GM15510 (cell line): ENCODE measurements around the gene GNAT2.

Source experiments
- POLR2A ChIP-seq: IDR thresholded peaks from 3 replicates; pipeline ENCODE4 v1.6.1; 2011; ENCODE audit warnings: borderline replicate concordance; ENCODE audit not compliant: insufficient read length; ENCODE audit errors: extremely low read depth

The GNAT2 gene

DNA sequence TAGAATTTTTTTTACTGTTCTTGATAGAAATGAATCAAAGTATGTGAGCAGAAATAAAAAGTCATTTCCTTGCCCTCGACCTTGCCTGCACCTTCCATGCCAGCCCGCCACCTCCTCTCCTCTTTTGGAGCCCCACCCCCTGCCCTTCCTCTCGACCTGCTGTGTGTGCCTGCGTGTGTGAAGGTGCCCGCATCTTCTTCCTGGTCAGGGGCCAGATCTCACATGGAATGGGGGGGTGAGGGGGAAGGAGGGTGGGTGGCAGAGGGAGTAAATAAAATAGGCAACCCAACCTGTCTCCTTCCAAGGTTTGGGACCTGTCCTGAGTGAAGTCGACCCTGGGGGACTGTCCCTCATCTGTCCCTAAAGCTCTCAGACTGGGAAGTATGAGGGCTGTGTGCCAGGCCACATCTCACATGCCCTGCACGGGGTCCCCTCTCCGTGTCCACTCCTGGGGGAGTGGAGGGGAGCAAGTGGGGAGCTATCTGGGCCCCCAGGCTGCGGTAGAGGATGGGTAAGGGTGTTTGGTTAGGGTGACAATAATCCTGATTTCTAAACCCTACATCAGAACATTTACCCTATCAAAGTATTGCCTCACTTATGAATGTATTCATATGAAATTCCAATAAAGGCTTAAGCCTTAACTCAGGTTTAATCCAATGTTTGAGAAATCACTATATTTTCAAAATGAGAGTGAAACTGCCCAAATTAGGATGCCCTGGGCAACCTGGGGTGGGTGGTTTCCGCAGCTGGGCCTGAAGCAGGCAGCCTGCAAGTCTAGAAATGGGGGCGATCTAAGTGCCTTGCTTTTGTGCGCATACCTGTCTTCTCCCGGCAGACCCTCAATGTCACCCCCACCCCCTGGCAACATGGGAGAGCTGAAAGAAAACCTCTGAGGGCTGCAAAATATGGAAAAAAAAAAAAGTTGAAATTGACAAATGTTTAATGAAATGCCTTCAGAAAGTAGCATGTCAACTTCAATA, 15.6 kb upstream of the GNAT2 start:
- TF ChIP-seq POLR2A, result no peak

DNA sequence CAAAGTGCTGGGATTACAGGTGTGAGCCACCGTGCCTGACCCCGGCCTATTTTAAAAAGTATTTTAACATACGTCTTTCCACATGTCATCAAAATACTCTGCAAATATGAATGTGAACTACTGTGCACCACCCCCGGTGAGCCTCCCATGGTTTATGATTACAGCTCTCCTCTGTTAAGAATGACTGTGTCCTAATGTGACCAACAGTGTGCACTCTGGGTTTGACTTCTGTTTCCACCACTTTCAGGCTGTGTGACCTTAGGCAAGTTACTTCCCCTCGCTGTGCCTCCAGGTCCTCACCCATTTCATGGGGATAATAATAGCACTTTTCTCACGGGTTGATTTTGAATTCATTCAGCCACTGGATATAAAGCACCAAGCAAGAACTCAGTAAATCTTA, 14.9 kb upstream of the GNAT2 start:
- TF ChIP-seq POLR2A, result no peak

DNA sequence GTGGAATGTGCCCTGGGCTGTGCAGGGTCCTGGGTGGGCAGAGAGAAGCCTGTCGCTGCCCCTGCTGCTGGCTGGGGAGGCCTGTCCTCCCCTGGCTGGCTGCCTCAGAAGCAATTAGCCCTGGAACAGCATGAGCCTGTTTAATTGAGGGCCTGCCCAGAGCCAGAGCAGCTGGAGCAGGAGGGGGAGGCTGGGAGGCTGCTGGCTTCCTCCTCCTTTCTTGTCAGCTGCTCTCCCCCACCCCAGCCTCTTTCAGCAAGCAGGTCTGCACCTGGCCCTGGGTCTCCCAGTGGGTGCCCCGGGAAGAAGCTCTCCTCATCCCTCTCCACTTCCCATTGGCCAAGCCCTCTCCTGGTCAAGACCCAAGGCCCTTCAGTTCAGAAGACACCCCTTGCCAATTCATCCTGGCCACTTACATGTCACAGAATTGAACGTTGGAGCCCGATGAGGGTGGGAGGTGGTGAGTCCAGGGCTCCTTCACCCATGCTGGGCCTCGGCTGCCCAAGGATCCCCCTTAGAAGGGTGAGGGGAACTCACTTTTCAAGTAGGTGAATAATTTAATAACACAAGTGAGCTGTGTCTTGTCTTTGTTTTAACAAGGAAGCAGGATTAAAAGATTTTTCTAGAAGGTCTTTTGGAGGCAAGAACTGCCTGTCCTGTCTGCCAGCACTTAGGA, 13.4 kb upstream of the GNAT2 start:
- TF ChIP-seq POLR2A, result no peak

DNA sequence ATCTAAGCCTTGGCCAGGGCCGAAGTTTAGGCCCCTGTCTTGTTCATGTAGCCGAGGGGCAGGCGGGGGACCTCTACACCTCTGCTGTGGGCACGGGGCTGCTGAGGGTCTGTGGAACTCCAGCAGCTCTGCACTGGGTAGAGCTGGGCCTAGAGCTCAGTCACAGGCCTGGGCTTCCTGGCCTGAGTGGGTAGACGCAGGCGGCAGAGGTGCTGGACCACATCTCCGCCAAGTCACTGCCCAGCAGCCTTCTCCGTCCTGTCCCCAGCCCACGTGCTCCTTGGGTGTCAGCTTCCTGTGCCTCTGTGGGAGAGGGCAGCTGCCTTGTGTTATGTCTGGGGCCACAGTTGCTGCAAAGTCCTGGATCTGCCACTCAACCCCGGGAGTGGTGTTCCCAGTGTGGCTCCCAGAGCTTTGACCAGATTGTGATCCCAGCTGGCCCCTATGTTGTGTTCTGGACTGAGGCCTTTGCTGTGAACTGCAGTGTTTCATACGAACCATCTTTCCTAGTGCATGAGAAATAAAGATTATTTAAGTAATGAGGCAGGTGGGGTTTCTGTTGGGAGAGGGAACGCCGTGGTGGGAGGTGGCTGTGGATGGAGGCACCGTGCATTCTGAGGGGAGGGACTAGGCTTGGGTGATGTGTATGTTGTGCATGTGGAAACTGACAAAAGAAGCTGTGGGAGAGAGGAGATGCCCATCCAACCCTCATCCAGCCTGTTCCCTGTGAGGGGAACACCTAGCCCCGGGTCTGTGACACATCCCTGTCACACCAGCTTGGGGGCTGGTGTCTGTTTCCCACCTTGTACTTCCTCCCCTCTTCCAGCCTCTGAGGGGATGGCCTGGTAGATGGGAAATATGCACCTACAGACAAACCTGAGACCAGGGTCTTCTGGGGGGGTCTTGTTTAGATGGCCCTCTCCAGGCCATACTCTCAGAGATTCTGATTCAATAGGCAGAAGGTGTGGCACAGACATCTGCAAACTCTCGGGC, 12.4 kb upstream of the GNAT2 start:
- no peak for TF ChIP-seq POLR2A

DNA sequence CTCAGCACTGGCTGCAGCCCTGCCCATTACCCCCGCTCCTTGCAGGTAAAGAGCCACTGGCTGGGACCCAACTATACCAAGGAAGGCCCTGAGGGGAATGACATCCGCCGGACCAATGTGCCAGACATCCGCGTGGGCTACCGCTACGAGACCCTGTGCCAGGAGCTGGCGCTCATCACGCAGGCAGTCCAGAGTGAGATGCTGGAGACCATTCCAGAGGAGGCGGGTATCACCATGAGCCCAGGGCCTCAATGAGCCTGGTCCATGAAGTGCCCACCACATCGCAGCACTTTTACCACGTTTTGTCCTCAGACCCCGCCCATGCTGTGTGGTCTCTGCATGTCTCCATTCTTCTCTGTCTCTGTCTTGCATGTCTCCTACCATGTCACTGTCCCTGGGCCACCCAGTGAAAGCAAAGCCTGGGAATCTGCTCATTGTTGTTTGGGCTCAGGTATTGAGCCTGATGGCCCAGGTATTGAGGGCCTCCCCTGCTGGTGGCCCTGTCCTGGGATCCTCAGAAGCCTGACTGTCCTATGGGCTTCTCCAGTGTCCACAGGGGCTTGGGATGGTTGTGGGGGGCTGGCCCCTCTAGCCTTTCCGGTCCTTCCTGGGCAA, 11.6 kb upstream of the GNAT2 start:
- TF ChIP-seq POLR2A, result no peak

DNA sequence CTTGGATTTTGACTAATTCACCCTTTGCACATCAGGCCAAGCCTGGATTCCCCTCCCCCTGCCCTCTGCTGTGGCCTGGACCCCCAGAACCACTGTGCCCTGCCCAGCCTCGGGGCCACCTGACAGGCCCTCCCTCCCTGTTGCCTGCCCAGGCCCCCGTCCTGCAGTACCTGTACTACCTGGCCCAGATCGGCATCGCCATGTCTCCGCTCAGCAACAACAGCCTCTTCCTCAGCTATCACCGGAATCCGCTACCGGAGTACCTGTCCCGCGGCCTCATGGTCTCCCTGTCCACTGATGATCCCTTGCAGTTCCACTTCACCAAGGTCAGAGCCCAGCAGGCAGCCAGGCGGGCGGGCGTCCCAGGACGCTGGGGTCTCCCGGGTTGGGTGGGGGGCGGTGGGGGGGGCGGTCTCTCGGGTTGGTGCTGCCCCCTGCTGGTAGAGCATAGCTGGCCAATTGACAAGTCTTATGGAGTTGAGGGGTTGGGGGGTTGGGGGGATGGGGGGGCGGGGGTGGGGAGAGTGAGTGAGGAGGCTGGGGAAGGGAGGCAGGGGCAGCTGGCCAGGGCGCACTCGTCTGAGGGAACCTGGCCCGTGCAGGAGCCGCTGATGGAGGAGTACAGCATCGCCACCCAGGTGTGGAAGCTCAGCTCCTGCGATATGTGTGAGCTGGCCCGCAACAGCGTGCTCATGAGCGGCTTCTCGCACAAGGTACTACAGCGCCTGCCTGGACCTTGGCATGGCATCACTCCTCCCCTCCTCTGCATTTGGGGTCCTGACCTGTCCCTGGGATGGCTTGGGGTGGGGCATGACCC, 10.9 kb upstream of the GNAT2 start:
- no peak for TF ChIP-seq POLR2A

DNA sequence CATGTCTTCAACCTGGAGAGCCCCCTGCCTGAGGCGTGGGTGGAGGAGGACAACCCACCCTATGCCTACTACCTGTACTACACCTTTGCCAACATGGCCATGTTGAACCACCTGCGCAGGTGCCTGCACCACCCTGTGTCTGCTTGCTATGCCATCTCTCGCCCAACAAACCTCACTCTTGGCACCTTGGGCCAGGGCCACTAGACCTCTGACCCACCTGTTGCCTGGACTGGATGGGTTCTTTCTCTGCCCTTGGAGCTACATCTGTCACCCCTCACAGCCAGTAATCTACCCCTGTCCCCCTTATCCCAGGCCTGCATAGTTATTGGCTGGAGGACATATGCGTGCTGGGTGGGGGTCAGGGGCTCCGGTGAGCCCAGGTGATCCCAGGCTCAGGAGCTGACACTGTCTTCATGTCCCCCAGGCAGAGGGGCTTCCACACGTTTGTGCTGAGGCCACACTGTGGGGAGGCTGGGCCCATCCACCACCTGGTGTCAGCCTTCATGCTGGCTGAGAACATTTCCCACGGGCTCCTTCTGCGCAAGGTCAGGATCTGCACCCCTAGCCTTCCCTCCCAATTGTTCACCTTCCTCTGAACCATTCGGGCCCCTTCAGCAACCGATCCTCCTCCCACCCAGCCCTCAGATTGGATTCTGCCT, 10.1 kb upstream of the GNAT2 start:
- no peak for TF ChIP-seq POLR2A

DNA sequence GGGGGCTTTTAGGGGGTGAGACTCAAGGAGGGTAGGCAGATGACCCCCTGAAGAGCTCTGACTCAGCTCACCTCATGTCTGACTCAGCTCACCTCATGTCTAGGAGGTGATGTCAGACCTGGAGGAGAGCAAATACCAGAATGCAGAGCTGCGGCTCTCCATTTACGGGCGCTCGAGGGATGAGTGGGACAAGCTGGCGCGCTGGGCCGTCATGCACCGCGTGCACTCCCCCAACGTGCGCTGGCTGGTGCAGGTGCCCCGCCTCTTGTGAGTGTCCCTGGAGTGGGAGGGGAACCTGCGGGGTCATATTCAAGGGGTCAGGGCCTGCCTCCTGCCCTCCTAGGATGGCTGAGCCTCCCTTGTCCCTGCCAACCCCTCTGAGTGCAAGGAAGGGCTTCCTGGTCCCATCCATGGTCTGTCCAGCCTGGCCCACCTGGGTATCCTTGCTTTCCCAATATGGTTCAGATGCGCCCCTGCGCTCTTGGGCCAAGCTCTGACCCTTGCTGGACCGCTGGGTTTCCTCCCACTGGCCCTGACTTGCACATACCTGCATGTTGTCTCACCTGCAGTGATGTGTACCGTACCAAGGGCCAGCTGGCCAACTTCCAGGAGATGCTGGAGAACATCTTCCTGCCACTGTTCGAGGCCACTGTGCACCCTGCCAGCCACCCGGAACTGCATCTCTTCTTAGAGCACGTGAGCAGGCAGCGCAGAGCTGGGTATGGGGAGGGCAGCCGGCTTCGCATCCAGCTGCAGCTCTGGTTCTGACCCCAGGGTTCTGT, 9.3 kb upstream of the GNAT2 start:
- TF ChIP-seq POLR2A, result no peak

DNA sequence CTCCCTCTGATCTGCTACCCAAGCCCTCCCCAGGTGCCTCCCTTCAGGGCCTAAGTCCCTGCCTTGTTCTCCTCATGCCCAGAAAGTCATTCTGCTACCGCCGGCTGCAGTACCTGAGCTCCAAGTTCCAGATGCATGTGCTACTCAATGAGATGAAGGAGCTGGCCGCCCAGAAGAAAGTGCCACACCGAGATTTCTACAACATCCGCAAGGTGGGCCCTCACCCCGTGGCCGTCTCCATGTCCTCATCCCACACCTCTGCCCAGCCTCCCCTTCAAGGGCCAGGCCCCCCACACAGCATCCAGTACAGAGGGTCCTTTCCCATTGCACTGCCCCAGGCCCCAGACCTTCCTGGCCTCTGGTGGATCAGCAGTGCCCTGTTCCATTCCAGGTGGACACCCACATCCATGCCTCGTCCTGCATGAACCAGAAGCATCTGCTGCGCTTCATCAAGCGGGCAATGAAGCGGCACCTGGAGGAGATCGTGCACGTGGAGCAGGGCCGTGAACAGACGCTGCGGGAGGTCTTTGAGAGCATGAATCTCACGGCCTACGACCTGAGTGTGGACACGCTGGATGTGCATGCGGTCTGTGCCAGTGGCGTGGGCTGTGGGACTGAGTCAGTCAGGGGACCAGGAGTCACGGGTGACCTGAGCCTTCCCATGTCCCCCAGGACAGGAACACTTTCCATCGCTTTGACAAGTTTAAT, 8.4 kb upstream of the GNAT2 start:
- TF ChIP-seq POLR2A, result no peak

DNA sequence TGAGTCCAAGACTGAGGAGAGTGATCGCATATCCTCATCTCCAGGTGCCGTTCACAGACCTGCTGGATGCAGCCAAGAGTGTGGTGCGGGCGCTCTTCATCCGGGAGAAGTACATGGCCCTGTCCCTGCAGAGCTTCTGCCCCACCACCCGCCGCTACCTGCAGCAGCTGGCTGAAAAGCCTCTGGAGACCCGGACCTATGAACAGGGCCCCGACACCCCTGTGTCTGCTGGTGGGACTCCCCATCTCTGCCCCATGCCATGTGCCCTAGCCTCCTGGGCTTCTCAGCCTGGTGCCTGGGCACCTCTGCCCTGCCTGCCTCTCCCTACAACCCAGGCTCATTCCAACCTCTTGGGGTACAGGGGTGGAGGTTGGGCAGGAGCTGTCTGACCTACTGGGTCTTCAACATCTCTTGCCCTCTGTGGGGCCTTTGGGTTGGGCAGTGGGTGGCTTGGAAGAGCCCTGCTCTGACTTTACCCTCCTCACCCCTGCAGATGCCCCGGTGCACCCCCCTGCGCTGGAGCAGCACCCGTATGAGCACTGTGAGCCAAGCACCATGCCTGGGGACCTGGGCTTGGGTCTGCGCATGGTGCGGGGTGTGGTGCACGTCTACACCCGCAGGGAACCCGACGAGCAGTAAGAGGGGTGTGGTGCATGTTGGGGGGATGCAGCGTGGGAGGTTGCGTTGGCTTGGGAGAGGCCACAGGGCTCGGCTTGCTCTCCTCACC, 7.4 kb upstream of the GNAT2 start:
- no peak for TF ChIP-seq POLR2A
